CD1c-positive myeloid dendritic cell (primary cell): ENCODE data around the gene SUPT7L.

Experiments used
- DNase-seq: peaks from one replicate; pipeline ENCODE4 v3.0.0-alpha.2; 2016; ENCODE audit errors: extremely low spot score

Gene SUPT7L

DNA sequence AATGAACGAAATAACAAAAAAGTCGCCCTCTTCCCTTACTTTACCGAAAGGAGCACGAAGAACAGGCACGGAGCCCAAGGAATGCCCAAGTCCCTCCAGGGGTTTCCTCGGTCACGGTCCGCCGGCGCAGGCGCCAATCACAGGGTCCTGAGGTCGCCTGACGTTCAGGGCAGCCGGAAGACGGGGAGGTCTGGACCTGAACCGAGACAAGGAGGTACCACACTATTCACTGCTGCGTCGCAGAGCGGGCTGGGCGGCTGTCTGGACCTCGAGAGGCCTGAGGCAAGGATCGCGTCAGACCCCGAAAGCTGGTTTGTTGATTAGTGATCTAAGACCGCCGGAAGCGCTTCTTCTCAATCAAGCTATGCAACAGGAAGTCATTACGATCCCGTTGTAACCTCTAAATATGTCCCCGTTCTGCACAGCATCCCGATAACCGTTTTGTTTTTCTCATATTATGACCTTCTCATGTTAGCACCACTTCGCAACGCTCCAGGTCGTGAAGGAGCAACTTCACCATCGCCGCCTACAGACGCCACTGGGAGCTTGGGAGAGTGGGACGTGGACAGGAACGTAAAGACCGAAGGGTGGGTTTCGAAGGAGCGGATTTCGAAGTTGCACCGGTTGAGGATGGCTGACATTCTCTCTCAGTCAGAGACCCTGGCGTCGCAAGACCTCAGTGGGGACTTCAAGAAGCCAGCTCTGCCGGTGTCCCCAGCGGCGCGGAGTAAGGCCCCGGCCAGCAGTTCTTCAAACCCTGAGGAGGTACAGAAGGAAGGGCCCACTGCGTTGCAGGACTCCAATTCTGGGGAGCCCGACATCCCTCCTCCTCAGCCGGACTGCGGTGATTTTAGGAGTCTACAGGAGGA is at the start of gene SUPT7L, which contains the start of gene SLC4A1AP:
Gene SUPT7L (minus strand): TSS at position 330 of the 869 bp plus-strand sequence. CDS start 1,422 bp downstream, outside the sequence.
Gene SLC4A1AP (plus strand): TSS at position 605 of the 869 bp plus-strand sequence. CDS start 26 bp downstream, at position 631.
- DNase-seq: peak; percentile 81

DNA sequence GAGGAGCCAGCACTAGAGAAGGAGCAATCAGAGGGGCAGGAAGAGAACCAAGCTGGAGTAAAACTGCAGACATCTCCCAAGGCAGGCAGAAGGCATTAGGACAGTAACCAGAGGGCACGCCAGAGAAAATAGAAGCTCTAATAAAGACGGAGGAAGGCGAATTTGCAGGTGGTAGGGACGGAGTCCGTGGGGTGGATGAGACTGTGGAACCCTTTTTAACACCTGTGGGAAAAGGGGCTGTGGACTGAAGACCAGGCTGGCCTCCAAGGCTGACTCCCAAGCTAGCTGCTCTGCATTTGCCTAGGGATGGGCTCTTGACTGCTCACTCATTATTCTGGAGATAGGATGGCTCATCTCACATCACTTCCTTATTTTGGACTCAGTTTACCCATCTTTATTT is 49.8 kb upstream of the SUPT7L start:
- DNase-seq: no peak

GRCh38 chr2:27712522-27712921 is 49.1 kb upstream of the SUPT7L start:
- DNase-seq: peak; percentile 25

DNA sequence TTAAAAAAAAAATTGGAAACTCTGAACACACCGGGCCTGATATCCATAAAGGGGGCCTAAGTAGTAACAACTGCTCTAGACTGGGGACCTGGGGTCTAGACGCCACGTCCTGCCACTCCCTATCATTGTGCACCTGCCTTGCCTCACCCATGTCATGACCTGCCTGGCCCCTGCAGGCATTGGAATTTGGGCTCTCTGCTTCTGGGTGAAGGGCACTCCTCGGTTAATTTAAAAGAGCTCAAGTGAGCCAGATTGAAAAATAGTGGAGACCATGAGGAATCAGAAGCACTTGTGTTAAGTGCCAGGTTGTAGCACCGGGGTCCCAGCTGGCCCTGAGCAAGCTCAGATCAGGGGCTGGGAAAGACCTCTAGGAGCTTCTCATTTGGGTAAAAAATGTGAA is 48.4 kb upstream of the SUPT7L start:
- no peak for DNase-seq

DNA sequence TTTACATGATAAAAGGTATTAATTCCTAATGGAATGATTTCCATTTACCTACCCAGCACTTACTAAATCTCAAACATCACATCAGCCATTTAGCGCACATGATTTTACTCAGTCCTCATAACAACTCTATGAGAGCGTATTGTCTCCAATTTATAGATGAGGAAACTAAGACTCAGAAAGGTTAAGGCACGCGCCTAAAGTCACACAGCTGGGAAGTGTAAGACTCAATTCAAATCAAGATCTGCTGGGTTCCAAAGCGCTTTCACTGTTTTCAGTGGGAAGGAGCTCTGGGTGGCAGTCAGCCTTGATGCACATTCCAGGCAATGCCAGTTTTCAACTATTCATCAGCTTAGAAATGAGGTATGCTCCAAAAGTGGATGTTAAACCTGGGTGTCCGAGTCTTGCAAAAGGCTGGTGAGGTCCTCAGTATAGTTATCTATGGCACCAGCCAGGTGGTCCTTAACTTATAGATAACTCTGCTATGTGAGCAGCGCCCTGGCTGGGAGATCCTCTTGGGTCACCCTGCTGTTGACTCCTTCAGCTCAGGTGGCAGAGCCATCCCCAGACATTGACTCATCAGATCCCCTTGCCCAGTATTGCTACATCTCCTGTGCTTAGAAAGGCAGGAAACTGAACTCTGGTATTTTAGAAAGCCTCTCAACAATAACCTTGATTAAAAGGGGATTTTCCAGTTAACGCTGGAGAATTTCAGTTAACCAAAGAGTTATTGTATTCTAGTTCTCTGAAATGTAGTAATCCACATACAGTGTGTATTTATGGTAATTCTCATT is 47.4 kb upstream of the SUPT7L start:
- no peak for DNase-seq

DNA sequence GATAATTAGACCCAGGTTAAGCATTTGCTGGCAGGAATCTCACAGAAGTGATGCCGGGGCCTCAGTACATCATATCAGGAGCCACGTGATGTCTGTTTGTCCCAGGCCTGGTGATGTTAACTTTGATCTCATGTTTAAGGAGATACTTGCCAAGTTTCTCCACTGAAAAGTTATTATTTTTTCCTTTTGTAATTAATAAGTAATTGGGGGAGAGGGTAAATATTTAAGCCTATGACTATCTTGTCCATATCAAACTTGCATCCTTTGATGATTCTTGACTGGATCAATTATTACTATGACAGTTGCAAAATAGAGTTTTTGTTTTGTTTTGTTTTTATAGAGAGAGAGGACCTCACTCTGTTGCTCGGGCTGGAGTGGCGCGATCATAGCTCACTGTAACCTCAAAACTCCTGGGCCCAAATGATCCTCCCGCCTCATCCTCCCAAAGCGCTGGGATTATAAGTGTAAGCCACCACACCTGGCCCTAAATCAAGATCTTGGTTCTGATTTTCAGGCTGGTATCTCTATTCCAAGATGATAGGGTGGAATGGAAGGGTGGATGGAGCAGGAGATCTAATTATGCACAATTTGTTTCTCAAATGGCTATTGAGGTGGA is 46.7 kb upstream of the SUPT7L start:
- no peak for DNase-seq

GRCh38 chr2:27709326-27709725 is 45.9 kb upstream of the SUPT7L start:
- DNase-seq: no peak

DNA sequence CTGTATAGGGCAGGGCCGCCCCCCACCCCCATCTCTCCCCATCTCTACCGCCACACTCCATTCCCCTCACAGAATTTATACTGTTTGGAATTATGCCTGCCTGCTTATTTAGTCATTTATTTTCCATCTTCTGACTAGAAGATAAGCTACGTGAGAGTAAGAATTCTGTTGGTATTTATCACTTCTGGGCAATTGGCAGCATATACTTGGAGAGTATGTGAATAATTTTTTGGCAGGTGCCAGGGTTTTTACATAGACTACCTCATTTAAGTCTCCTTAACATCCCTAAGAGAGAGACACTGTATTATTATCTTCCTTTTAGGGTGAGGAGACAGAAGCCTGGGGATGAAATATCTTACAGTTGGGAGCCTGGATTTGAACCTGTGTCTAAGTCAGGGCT is 45.3 kb upstream of the SUPT7L start:
- DNase-seq: no peak

- DNase-seq: no peak
Measured at GRCh38 chr2:27708257-27708654, 44.8 kb upstream of the SUPT7L start.

DNA sequence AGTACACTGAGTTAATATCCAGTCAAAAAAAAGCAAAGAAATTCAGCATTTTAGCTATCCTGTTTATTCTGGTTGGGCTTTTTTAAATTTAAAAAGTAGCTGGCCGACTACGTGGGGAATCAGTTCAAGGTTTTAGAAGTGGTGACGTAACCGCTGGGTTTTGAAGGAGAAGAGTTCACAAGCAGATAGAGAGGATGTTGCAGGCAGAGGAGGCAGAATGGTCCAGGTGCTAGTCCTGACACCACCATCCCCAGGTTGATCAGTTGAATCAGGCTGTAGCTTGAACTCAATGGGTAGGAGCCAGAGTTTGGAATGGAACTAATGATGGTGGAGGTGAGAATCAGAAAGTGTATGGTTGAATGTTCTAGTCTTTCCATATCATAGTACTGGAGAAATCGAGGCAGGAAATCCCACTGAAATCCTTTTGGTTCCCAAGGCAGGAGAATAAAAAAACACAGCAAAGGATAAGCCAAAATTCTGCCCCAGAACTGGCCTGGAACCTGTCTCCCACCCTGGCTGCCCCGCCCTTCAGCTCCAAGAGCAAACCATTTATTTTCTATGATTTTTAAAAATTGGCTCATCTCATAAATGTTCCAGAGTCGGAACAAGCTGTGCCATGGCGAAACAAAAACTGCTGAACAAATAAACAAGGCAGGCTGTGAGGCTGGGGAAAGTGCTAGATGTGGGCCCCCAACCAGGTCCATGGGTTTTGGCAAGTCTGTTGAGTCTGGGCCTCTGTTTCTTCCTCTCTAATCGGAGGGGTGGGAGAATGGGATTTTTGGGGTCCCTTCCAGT is 44.2 kb upstream of the SUPT7L start:
- DNase-seq: no peak

DNA sequence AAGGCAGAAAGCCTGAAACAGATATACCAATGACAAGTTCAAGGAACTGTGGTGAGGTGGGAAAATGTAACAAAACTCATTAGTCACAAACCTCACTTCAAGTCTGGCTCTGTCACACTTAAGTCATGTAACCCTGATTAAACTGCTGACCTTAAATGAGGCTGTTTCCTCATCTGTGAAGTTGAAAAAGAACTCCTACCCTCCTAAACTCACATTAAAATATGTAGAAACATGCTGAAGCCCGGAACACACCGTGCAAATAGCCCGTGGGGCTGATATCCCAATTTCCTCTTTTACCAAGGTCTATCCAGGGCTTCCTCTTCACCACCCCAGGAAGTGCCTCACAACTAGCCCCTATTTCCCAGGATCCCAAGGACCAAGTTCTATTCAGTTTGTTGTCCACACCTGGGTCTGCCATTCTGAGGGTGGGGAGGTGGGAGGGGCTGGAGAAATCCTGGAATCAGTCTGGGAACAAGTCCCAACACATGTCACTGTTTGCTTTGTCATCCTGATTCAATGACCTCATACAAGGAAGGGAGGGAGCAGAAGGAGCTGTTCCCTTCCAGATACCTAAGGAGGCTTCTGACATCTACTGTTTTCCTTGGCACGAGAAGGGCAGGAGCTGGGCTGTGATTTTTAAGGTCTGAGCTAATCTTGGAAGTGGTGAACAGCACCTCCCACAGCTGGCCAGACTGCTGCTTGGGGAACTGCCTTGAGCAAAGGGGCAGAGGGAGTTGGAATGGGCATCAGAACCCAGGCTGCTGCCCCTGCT is 42.6 kb upstream of the SUPT7L start:
- DNase-seq: peak; percentile 74

- no peak for DNase-seq
Measured at GRCh38 chr2:27704342-27704876, 41.0 kb upstream of the SUPT7L start.

GRCh38 chr2:27703638-27704341 is 40.4 kb upstream of the SUPT7L start:
- DNase-seq: peak; percentile 91

GRCh38 chr2:27702302-27702701 is 38.9 kb upstream of the SUPT7L start:
- DNase-seq: no peak

- DNase-seq: no peak
Measured at GRCh38 chr2:27701676-27702075, 38.3 kb upstream of the SUPT7L start.

DNA sequence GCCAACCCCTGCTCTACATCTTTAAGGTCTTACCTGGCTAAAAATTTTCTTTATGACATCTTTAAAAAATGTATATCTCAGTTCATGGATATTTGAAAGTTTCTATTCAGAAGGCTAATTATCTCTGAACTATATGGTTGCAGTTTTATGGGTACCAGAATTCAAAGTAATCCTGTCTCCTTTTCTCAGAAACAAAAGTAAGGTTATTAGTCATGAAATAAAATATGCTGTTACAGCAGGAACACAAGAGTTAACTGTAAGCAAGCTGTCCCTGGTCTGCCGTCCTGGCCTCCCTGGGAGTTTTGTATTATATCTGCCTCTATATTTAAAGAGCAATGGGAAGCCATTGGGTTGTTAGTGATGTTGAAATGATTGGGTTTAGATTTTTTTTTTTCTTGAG is 34.2 kb upstream of the SUPT7L start:
- no peak for DNase-seq

- no peak for DNase-seq
Measured at GRCh38 chr2:27690052-27690451, 26.6 kb upstream of the SUPT7L start.

- DNase-seq: no peak
Measured at GRCh38 chr2:27689424-27689823, 26.0 kb upstream of the SUPT7L start.

DNA sequence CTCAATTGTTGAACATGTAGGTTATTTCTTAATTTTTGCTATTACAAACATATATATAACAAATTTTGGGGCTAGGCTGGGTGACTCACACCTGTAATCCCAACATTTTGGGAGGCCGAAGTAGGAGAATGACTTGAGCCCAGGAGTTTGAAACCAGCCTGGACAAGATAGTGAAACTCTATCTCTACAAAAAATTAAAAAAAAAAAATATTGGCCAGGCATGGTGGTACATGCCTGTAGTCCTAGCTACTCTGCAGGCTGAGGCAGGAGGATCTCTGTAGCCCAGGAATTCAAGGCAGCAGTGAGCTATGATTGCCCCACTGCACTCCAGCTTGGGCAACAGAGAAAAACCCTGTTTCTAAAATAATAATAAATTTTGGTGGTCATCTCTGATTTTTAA is 23.8 kb upstream of the SUPT7L start:
- DNase-seq: no peak

- no peak for DNase-seq
Measured at GRCh38 chr2:27685577-27685976, 22.2 kb upstream of the SUPT7L start.
